Ramos (cell line): Measurements from ENCODE around the gene RAPGEF6.
"Not testable (repeated sequence)": the region's sequence is repeated elsewhere in the genome, so short reads cannot be mapped to it uniquely, and the experiment has no call there.

Experiments
- in situ Hi-C: fragments of 300-500 bp; cut with MboI; formaldehyde crosslinking; loops from one replicate; pipeline ENCODE4 v1.14.3; 2022; ENCODE audit warnings: low sequenced_read_pairs; ENCODE audit not compliant: unreplicated experiment

Gene RAPGEF6

GRCh38 chr5:131514316-131515283 is 120.4 kb downstream of the RAPGEF6 start:
- in situ Hi-C loops = no loop called here

GRCh38 chr5:131513780-131514179 is 121.2 kb downstream of the RAPGEF6 start:
- in situ Hi-C loops = no loop called here

- in situ Hi-C loops = no loop called here
Observed at GRCh38 chr5:131511934-131512333, 123.1 kb downstream of the RAPGEF6 start.

- in situ Hi-C loops = no loop called here
Observed at GRCh38 chr5:131509801-131510200, 125.2 kb downstream of the RAPGEF6 start.

GRCh38 chr5:131505237-131505908 is 129.7 kb downstream of the RAPGEF6 start:
- in situ Hi-C loops = no loop called here

- in situ Hi-C loops = no loop called here
Observed at GRCh38 chr5:131496400-131496713, 138.7 kb downstream of the RAPGEF6 start.

- in situ Hi-C loops = no loop called here
Observed at GRCh38 chr5:131495536-131496399, 139.3 kb downstream of the RAPGEF6 start.

GRCh38 chr5:131491749-131492148 is 143.3 kb downstream of the RAPGEF6 start:
- in situ Hi-C loops = no loop called here

- in situ Hi-C loops = no loop called here
Observed at GRCh38 chr5:131488463-131488862, 146.6 kb downstream of the RAPGEF6 start.

GRCh38 chr5:131487371-131487770 is 147.7 kb downstream of the RAPGEF6 start:
- in situ Hi-C loops = not testable (repeated sequence)

- in situ Hi-C loops = no loop called here
Observed at GRCh38 chr5:131482617-131483016, 152.4 kb downstream of the RAPGEF6 start.

GRCh38 chr5:131481569-131481968 is 153.5 kb downstream of the RAPGEF6 start:
- in situ Hi-C loops = no loop called here

GRCh38 chr5:131475541-131475941 is 159.5 kb downstream of the RAPGEF6 start:
- in situ Hi-C loops = no loop called here

- in situ Hi-C loops = no loop called here
Observed at GRCh38 chr5:131473731-131474130, 161.3 kb downstream of the RAPGEF6 start.

GRCh38 chr5:131466171-131466766 is 168.8 kb downstream of the RAPGEF6 start:
- in situ Hi-C loops = no loop called here

GRCh38 chr5:131463656-131464055 is 171.4 kb downstream of the RAPGEF6 start:
- in situ Hi-C loops = no loop called here

GRCh38 chr5:131462454-131462853 is 172.6 kb downstream of the RAPGEF6 start:
- in situ Hi-C loops = no loop called here

- in situ Hi-C loops = no loop called here
Observed at GRCh38 chr5:131461742-131462141, 173.3 kb downstream of the RAPGEF6 start.

- in situ Hi-C loops = no loop called here
Observed at GRCh38 chr5:131460867-131461572, 174.0 kb downstream of the RAPGEF6 start.

- in situ Hi-C loops = no loop called here
Observed at GRCh38 chr5:131460133-131460532, 174.9 kb downstream of the RAPGEF6 start.
